ENCODE measurements around the gene TTC34. TPM values are rescaled to one million over a fixed set of nuclear protein-coding genes. Genes with fewer than 3 reads are reported as not detected.

The TTC34 gene
- total RNA-seq, 4 donors from 2014 or later, result 0.27 to 0.62 (median 0.58) TPM; not detected in 1

- WGBS, 2 donors (ENCODE audit: low coverage in 1 of 2), result 83 to 93% methylated on average over 4 to 7 of the region's 7 CpGs
- H3K9me3 ChIP-seq, result no peaks in the 10 kb centered on the region
- no peak overlapping the region for H3K4me3 ChIP-seq
- peaks cover 0 to 20% (median 5%) of the 10 kb centered on the region in 3 donors for H3K4me1 ChIP-seq
- no peaks in the 10 kb centered on the region for H3K36me3 ChIP-seq
- H3K27ac ChIP-seq, result no peak overlapping the region
- TF ChIP-seq POLR2AphosphoS5 (IDR thresholded peaks at IDR 0.05) (no peak), EP300 (IDR thresholded peaks at IDR 0.05) (no peak), POLR2A (IDR thresholded peaks at IDR 0.05) (no peak)
- TF ChIP-seq, protein P1, sequence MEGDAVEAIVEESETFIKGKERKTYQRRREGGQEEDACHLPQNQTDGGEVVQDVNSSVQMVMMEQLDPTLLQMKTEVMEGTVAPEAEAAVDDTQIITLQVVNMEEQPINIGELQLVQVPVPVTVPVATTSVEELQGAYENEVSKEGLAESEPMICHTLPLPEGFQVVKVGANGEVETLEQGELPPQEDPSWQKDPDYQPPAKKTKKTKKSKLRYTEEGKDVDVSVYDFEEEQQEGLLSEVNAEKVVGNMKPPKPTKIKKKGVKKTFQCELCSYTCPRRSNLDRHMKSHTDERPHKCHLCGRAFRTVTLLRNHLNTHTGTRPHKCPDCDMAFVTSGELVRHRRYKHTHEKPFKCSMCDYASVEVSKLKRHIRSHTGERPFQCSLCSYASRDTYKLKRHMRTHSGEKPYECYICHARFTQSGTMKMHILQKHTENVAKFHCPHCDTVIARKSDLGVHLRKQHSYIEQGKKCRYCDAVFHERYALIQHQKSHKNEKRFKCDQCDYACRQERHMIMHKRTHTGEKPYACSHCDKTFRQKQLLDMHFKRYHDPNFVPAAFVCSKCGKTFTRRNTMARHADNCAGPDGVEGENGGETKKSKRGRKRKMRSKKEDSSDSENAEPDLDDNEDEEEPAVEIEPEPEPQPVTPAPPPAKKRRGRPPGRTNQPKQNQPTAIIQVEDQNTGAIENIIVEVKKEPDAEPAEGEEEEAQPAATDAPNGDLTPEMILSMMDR (IDR thresholded peaks at IDR 0.05), result no peak
- ATAC-seq, result no peak
- peaks cover 64% of the 10 kb centered on the region for H3K27me3 ChIP-seq
Measured at GRCh38 chr1:2636733-2637132, 164.8 kb downstream of the TTC34 start.

DNA sequence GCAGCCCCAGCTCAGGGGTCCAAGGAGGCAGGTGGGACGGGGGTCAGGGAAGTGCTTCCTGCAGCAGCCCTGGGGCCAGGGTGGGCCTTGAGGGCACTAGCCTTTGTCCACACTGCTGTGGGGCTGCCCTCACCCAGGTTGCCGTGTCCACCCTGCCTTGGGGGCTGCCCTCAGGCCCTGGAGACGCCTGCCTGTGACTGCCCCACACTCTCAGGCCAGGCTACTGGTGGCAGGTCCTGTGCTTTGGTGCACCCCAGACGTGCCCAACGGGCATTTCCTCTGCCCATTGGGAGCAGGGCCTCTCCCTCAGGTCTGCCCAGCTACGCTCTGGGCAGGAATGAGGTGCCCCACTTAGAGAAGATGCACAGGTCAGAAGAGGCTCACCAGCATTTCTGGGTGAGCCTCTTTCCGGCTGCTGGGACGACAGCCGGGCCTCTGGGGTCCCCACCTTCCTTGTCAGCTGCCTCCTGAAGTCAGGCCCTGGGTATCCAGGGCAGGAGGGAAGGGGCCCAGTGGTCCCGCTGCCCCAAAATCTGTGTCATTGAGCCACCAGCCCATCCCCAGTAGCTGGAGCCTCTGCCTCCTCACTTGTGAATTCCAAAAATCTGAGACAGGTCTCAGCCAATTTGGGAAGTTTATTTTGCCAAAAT is 166.0 kb downstream of the TTC34 start:
- H3K27me3 ChIP-seq, result peaks cover 77% of the 10 kb centered on the region

DNA sequence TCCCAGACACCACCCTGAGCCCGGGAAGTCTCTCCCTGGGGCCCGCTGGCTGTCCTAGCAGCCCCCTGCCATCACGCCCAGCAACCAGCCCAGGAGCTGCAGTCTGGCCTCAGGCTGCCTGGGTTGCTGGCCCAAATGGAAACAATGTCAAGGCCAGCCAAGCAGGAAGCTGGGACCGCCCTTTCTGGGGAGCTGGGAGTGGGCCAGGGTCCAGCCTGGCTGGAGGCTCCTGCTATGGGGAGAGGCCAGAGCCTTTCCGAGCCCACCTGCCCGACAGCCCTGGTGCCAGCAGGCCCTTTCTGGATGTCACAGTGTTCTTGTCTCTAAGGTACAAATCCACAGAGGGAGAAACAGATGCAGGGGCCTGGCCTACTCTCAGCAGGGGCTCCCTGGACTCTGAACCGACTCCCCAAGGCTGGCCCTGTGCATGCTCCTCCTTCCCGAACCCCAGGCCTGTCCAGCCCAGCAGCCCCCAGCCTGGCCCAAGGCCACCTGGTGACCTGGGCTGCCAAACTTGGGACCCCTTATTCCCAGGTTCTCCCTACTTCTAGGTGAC is 167.5 kb downstream of the TTC34 start:
- no peak overlapping the region for H3K27ac ChIP-seq
- no peaks in the 10 kb centered on the region for H3K9me3 ChIP-seq
- ATAC-seq, result no peak
- H3K27me3 ChIP-seq, result peaks cover 91% of the 10 kb centered on the region
- peaks cover 0 to 17% (median under 1%) of the 10 kb centered on the region in 3 donors for H3K4me1 ChIP-seq
- 20% methylated on average over 3 of the region's 8 CpGs; no CpG with 5 or more reads in 1 of the 2 donors for WGBS, 2 donors (ENCODE audit: low coverage in 1 of 2)
- H3K36me3 ChIP-seq, result no peaks in the 10 kb centered on the region
- H3K4me3 ChIP-seq, result no peak overlapping the region
- no peak for TF ChIP-seq POLR2AphosphoS5 (IDR thresholded peaks at IDR 0.05)
- TF ChIP-seq POLR2A (IDR thresholded peaks at IDR 0.05), result no peak
- TF ChIP-seq EP300 (IDR thresholded peaks at IDR 0.05), result no peak
- TF ChIP-seq, protein P1 (IDR thresholded peaks at IDR 0.05), result no peak

More for the DNA sequence above, 166.0 kb downstream of the TTC34 start:
- no peak overlapping the region for H3K27ac ChIP-seq
- peaks cover 0 to 13% (median 0%) of the 10 kb centered on the region in 3 donors for H3K4me1 ChIP-seq
- no CpG with 5 or more reads among the region's 10 CpGs for WGBS, 2 donors (ENCODE audit: low coverage in 1 of 2)
- H3K36me3 ChIP-seq, result no peaks in the 10 kb centered on the region
- no peak overlapping the region for H3K4me3 ChIP-seq
- no peak for ATAC-seq
- H3K9me3 ChIP-seq, result no peaks in the 10 kb centered on the region
- TF ChIP-seq POLR2A (IDR thresholded peaks at IDR 0.05) (no peak), EP300 (IDR thresholded peaks at IDR 0.05) (no peak), POLR2AphosphoS5 (IDR thresholded peaks at IDR 0.05) (no peak)
- TF ChIP-seq, protein P1 (IDR thresholded peaks at IDR 0.05), result no peak

DNA sequence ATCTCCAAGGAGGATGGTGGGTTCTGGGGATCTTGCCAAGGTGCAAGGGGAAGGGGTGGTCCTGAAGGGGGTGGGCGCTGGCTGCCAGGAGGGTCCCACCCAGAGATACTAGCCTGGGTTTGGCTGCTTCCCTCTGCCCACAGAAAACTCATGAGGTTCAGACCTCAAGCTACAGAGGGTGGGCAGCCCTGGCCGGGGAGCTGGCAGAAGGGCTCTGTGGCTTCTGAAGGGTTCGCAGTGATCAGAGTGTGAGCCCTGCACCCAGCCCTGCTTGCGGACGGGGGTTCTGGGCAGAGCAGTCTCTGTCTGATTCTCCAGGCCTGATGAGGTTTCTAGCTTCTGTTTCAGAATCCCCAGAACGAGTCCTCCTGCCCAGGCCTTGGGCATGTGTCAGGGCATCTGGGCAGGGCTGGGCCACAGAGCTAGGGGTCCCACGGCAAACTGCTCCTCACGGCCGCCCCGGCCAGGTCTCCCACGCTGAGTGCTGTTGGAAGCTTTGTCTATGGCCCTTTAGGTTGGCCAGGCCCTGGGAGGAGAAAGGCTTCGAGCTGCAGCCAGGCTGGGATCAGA is 168.0 kb downstream of the TTC34 start:
- WGBS, 2 donors (ENCODE audit: low coverage in 1 of 2), result 45% methylated on average over 4 of the region's 12 CpGs; no CpG with 5 or more reads in 1 of the 2 donors

More for the DNA sequence above, 168.0 kb downstream of the TTC34 start:
- peaks cover 0 to 22% (median 4%) of the 10 kb centered on the region in 3 donors for H3K4me1 ChIP-seq
- H3K9me3 ChIP-seq, result no peaks in the 10 kb centered on the region
- H3K4me3 ChIP-seq, result no peak overlapping the region
- TF ChIP-seq EP300 (IDR thresholded peaks at IDR 0.05) (no peak), POLR2AphosphoS5 (IDR thresholded peaks at IDR 0.05) (no peak), POLR2A (IDR thresholded peaks at IDR 0.05) (no peak)
- TF ChIP-seq, protein P1 (IDR thresholded peaks at IDR 0.05), result no peak
- no peaks in the 10 kb centered on the region for H3K36me3 ChIP-seq
- no peak overlapping the region for H3K27ac ChIP-seq
- no peak for ATAC-seq
- H3K27me3 ChIP-seq, result peaks cover 96% of the 10 kb centered on the region

Data from gastroesophageal sphincter (tissue), 4 donors.